ENCODE data around the gene APOA5. TPM values are rescaled to one million over a fixed set of nuclear protein-coding genes. Genes with fewer than 3 reads are reported as not detected.

Gene APOA5
- total RNA-seq, 1 experiment from 2014 or later, result not detected

DNA sequence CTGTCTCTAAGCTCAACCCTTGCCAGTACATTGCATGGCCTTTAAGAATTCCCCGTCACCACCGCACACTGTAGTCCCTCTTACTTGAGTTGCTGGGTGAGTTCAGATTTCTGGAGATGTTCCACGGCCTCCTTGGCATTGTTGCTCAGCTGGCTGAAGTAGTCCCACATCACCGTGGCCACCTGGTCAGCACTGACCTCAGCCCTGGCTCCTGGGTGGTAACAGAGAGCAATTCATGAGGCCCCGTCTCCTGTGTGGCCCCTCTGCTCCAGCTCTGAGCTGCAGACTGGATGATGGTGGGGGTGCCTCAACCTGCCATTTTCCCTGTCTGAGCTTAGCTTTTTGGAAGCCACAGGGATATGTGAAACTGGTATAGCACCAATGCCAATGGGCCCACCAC lies 30.9 kb upstream of the APOA5 start:
- no TSS peak for BruUV-seq (replicated peaks)
- Histone ChIP-seq H3K36me3 (ENCODE audit: low read depth) (no peaks in the 10 kb centered on the region), H3F3A (ENCODE audit: insufficient read depth, low read depth) (0 out of 2 replicates have a peak, but pooled peaks cover 2% of the 10 kb centered on the region), H3K27me3 (ENCODE audit: insufficient read depth, low read depth) (no peaks in the 10 kb centered on the region), H4K20me1 (ENCODE audit: insufficient read depth) (no peaks in the 10 kb centered on the region), H3K27ac (no peak overlapping the region), H3K4me3 (no peak overlapping the region), H3K4me1 (replicated peaks; ENCODE audit: insufficient read depth) (no peaks in the 10 kb centered on the region), H2AFZ (no peak overlapping the region), H3K9me2 (ENCODE audit: insufficient read depth) (no peaks in the 10 kb centered on the region), H3K4me2 (no peak overlapping the region), H3K9me3 (ENCODE audit: insufficient read depth, low read depth) (no peaks in the 10 kb centered on the region), H3K79me2 (ENCODE audit: low read depth) (no peaks in the 10 kb centered on the region)
- intact Hi-C loops (cut with micrococcal nuclease; ENCODE audit: unreplicated experiment), result no loop called here
- ChIA-PET POLR2A (ENCODE audit: unreplicated experiment) (no interaction called here), CTCF (no interaction called here)
- no peak for DNase-seq
- TF ChIP-seq CTCF (conservative IDR thresholded peaks at IDR 0.05) (no peak), EZH2 (IDR thresholded peaks at IDR 0.05; ENCODE audit: low read depth) (no peak)

DNA sequence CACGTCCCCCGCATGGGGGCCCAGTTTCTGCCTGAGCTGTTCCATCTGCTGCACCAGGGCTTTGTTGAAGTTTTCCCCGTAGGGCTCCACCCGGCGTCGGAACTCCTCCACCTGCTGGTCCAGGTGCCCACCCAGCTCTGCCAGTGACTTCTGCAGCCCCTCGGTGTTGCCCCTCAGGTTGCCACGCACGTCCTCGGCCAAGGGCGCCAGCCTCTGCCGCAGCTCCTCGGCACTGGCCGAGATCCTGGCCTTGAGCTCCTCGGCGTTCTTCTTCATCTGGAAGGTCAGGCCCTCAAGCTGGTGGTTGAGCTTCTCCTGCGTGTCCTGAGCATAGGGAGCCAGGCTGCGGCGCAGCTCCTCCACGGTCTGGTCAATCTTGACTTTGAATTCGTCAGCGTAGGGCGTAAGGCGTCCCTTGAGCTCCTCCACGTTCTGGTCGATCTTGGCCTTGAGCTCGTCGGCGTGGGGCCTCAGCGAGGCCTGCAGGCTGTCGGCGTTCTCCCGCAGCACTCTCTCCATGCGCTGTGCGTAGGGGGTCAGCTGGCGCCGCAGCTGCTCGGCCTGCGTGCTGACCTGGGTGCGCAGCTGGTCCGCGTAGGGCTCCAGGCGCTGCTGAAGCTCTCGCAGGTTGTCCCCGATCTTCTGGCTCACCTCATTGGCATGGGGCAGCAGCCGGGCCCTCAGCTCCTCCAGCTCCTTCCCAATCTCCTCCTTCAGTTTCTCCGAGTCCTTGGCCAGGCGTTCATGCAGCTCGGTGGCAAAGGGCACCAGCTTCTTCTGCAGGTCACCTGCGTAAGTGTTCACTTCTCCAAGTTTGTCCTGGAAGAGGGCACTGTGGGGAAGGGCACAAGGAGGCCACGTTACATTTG lies 29.6 kb upstream of the APOA5 start:
- CTCF ChIA-PET, result no interaction called here
- H3K79me2 ChIP-seq (ENCODE audit: low read depth), result no peaks in the 10 kb centered on the region
- H3K4me2 ChIP-seq, result no peak overlapping the region
- no peak for TF ChIP-seq CTCF (conservative IDR thresholded peaks at IDR 0.05)
- no peak for TF ChIP-seq EZH2 (IDR thresholded peaks at IDR 0.05; ENCODE audit: low read depth)
- no peaks in the 10 kb centered on the region for H3K9me3 ChIP-seq (ENCODE audit: insufficient read depth, low read depth)
- H3K36me3 ChIP-seq (ENCODE audit: low read depth), result no peaks in the 10 kb centered on the region
- intact Hi-C loops (cut with micrococcal nuclease; ENCODE audit: unreplicated experiment), result no loop called here
- H4K20me1 ChIP-seq (ENCODE audit: insufficient read depth), result no peaks in the 10 kb centered on the region
- POLR2A ChIA-PET (ENCODE audit: unreplicated experiment), result interaction anchor here (0.6 kb wide), 1 partner anchor 359 kb away, joined by 37 read pairs; no protein-coding TSS in a partner anchor
- no peak overlapping the region for H3K27ac ChIP-seq
- no peak for DNase-seq
- H3F3A ChIP-seq (ENCODE audit: insufficient read depth, low read depth), result 0 out of 2 replicates have a peak, but pooled peaks cover 3% of the 10 kb centered on the region
- H3K4me1 ChIP-seq (replicated peaks; ENCODE audit: insufficient read depth), result no peaks in the 10 kb centered on the region
- no peaks in the 10 kb centered on the region for H3K27me3 ChIP-seq (ENCODE audit: insufficient read depth, low read depth)
- no peaks in the 10 kb centered on the region for H3K9me2 ChIP-seq (ENCODE audit: insufficient read depth)
- no peak overlapping the region for H2AFZ ChIP-seq
- H3K4me3 ChIP-seq, result no peak overlapping the region
- no TSS peak for BruUV-seq (replicated peaks)

GRCh38 chr11:116819049-116819448 lies 27.4 kb upstream of the APOA5 start:
- Histone ChIP-seq H3K27me3 (ENCODE audit: insufficient read depth, low read depth) (no peaks in the 10 kb centered on the region), H2AFZ (no peak overlapping the region), H3F3A (ENCODE audit: insufficient read depth, low read depth) (0 out of 2 replicates have a peak, but pooled peaks cover 3% of the 10 kb centered on the region), H3K9me3 (ENCODE audit: insufficient read depth, low read depth) (no peaks in the 10 kb centered on the region), H3K4me3 (no peak overlapping the region), H3K4me2 (no peak overlapping the region), H3K79me2 (ENCODE audit: low read depth) (no peaks in the 10 kb centered on the region), H3K27ac (no peak overlapping the region), H3K36me3 (ENCODE audit: low read depth) (no peaks in the 10 kb centered on the region), H4K20me1 (ENCODE audit: insufficient read depth) (no peaks in the 10 kb centered on the region), H3K4me1 (replicated peaks; ENCODE audit: insufficient read depth) (no peaks in the 10 kb centered on the region), H3K9me2 (ENCODE audit: insufficient read depth) (no peaks in the 10 kb centered on the region)
- CTCF ChIA-PET, result no interaction called here
- TF ChIP-seq EZH2 (IDR thresholded peaks at IDR 0.05; ENCODE audit: low read depth) (no peak), CTCF (conservative IDR thresholded peaks at IDR 0.05) (no peak)
- POLR2A ChIA-PET (ENCODE audit: unreplicated experiment), result no interaction called here
- no TSS peak for BruUV-seq (replicated peaks)
- intact Hi-C loops (cut with micrococcal nuclease; ENCODE audit: unreplicated experiment), result no loop called here
- no peak for DNase-seq

Measured in PC-9 (cell line).